ENCODE measurements around the gene LETM1. TPM values are rescaled to one million over a fixed set of nuclear protein-coding genes. Genes with fewer than 3 reads are reported as not detected.

LETM1 gene
- total and polyA plus RNA-seq, 2 donors (not counting 3 experiments of a cell fraction or from before 2014, with no cell fraction given), result 25.6 to 62.5 TPM

GRCh38 chr4:1776521-1777161 lies 79.3 kb downstream of the LETM1 start:
- POLR2A ChIA-PET, result interaction anchor here (0.6 kb wide), 1 partner anchor 9 kb away, joined by 3 read pairs; no protein-coding TSS in a partner anchor

More at GRCh38 chr4:1776521-1777161, 79.3 kb downstream of the LETM1 start:
- Histone ChIP-seq H3K9me3 (replicated peaks; ENCODE audit: control insufficient read depth, insufficient read depth, low read length) (no peaks in the 10 kb centered on the region), H4K20me1 (replicated peaks; ENCODE audit: control insufficient read depth, extremely low read depth, insufficient read depth, low read length) (no peaks in the 10 kb centered on the region), H3K36me3 (ENCODE audit: control insufficient read depth in 2 of 2, extremely low read depth in 1 of 2, insufficient read depth in 2 of 2, low read length in 2 of 2) (no peaks in the 10 kb centered on the region), H3K27ac (ENCODE audit: insufficient read depth, low read depth, low read length) (no peak overlapping the region), H2AFZ (ENCODE audit: low read depth, low read length) (no peak overlapping the region), H3K4me2 (ENCODE audit: insufficient read depth, low read length) (no peak overlapping the region), H3K4me1 (ENCODE audit: control insufficient read depth, extremely low read depth, insufficient read depth, low read length) (no peaks in the 10 kb centered on the region), H3K79me2 (ENCODE audit: control insufficient read depth, insufficient read depth, low read length) (no peaks in the 10 kb centered on the region), H3K9me1 (replicated peaks; ENCODE audit: control insufficient read depth, extremely low read depth, insufficient read depth, low read length) (no peaks in the 10 kb centered on the region), H3K9ac (replicated peaks; ENCODE audit: extremely low read depth, insufficient read depth, low read length) (no peak overlapping the region), H3K27me3 (ENCODE audit: control insufficient read depth in 2 of 2, insufficient read depth in 2 of 2, low read length in 2 of 2) (no peaks in the 10 kb centered on the region), H3K4me3 (replicated peaks in 1 of 3; ENCODE audit: insufficient read depth in 1 of 3, low read depth in 1 of 3, low read length in 3 of 3) (no peak overlapping the region)
- dilution Hi-C loops (cut with MboI; ENCODE audit: extremely low pct_ligation_motif_present, low sequenced_read_pairs) (no loop called here), intact Hi-C loops (cut with micrococcal nuclease) (no loop called here)
- FAIRE-seq, result no peak
- BruUV-seq (replicated peaks), result no TSS peak
- CTCF ChIA-PET, result interaction anchor here (1.1 to 2.0 kb wide), 4 partner anchors 9 to 28 kb away, joined by 5 to 13 read pairs (median 6); partner anchors contain the start of gene FGFR3
- no peak for TF ChIP-seq MYC (IDR thresholded peaks at IDR 0.05; ENCODE audit: low read depth, low read length)
- no peak for TF ChIP-seq MAX (IDR thresholded peaks at IDR 0.05; ENCODE audit: insufficient read depth, insufficient read length)
- TF ChIP-seq CTCF (IDR thresholded peaks at IDR 0.05; ENCODE audit: extremely low read depth in 1 of 2, insufficient read depth in 1 of 2, low read depth in 1 of 2, low read length in 2 of 2), result no peak
- no peak for TF ChIP-seq POLR2A (IDR thresholded peaks at IDR 0.05; ENCODE audit: low read depth, low read length)
- no peak for TF ChIP-seq JUN (IDR thresholded peaks at IDR 0.05; ENCODE audit: borderline replicate concordance, insufficient read depth, insufficient read length, low read depth)
- DNase-seq (ENCODE audit: low read depth, low spot score), result no peak

Measured in endothelial cell of umbilical vein (primary cell).